ACHN (cell line): Measurements from ENCODE around the gene CNTNAP2.

Source experiments
- DNase-seq: peaks from one replicate; pipeline ENCODE4 v3.0.0-alpha.2; 2015
- in situ Hi-C: cut with HindIII; loops from 2 replicates; pipeline ENCODE4 v1.10.0; 2017; ENCODE audit warnings: low sequenced_read_pairs, low pct_ligation_motif_present, low pct_unique_long_range_greater_than_20kb

Gene CNTNAP2

GRCh38 chr7:148230883-148231282 lies 2114.3 kb downstream of the CNTNAP2 start:
- in situ Hi-C loops = no loop called here
- no peak for DNase-seq

- DNase-seq = no peak
- in situ Hi-C loops = no loop called here
Measured at GRCh38 chr7:148232784-148233183, 2116.2 kb downstream of the CNTNAP2 start.

GRCh38 chr7:148234715-148235114 lies 2118.1 kb downstream of the CNTNAP2 start:
- in situ Hi-C loops = no loop called here
- no peak for DNase-seq

- DNase-seq = no peak
- in situ Hi-C loops = no loop called here
Measured at GRCh38 chr7:148238761-148239325, 2122.2 kb downstream of the CNTNAP2 start.

- in situ Hi-C loops = no loop called here
Measured at GRCh38 chr7:148241700-148242293, 2125.2 kb downstream of the CNTNAP2 start.

GRCh38 chr7:148242294-148242821 lies 2125.8 kb downstream of the CNTNAP2 start:
- peak; percentile 69 for DNase-seq
- in situ Hi-C loops = no loop called here

More at GRCh38 chr7:148241700-148242293, 2125.2 kb downstream of the CNTNAP2 start:
- no peak for DNase-seq

GRCh38 chr7:148245381-148245780 lies 2128.8 kb downstream of the CNTNAP2 start:
- in situ Hi-C loops = no loop called here
- no peak for DNase-seq

GRCh38 chr7:148253629-148254028 lies 2137.0 kb downstream of the CNTNAP2 start:
- in situ Hi-C loops = no loop called here

GRCh38 chr7:148255333-148255732 lies 2138.7 kb downstream of the CNTNAP2 start:
- DNase-seq = peak; percentile 19

More at GRCh38 chr7:148253629-148254028, 2137.0 kb downstream of the CNTNAP2 start:
- no peak for DNase-seq

GRCh38 chr7:148256433-148256832 lies 2139.8 kb downstream of the CNTNAP2 start:
- no peak for DNase-seq
- in situ Hi-C loops = no loop called here

More at GRCh38 chr7:148255333-148255732, 2138.7 kb downstream of the CNTNAP2 start:
- in situ Hi-C loops = no loop called here

- no peak for DNase-seq
- in situ Hi-C loops = no loop called here
Measured at GRCh38 chr7:148260599-148260998, 2144.0 kb downstream of the CNTNAP2 start.

- in situ Hi-C loops = no loop called here
- no peak for DNase-seq
Measured at GRCh38 chr7:148261523-148261922, 2144.9 kb downstream of the CNTNAP2 start.

GRCh38 chr7:148261996-148262688 lies 2145.5 kb downstream of the CNTNAP2 start:
- in situ Hi-C loops = no loop called here
- no peak for DNase-seq

GRCh38 chr7:148262721-148263229 lies 2146.2 kb downstream of the CNTNAP2 start:
- peak; percentile 48 for DNase-seq
- in situ Hi-C loops = no loop called here

- DNase-seq = peak; percentile 52
- in situ Hi-C loops = no loop called here
Measured at GRCh38 chr7:148264933-148265557, 2148.4 kb downstream of the CNTNAP2 start.

- DNase-seq = no peak
- in situ Hi-C loops = no loop called here
Measured at GRCh38 chr7:148265896-148266295, 2149.3 kb downstream of the CNTNAP2 start.

- no peak for DNase-seq
- in situ Hi-C loops = no loop called here
Measured at GRCh38 chr7:148266795-148267194, 2150.2 kb downstream of the CNTNAP2 start.

- in situ Hi-C loops = no loop called here
- no peak for DNase-seq
Measured at GRCh38 chr7:148270576-148270975, 2154.0 kb downstream of the CNTNAP2 start.

- no peak for DNase-seq
- in situ Hi-C loops = no loop called here
Measured at GRCh38 chr7:148274118-148274517, 2157.5 kb downstream of the CNTNAP2 start.
